CD4-positive, alpha-beta memory T cell (primary cell): ENCODE results near the gene SUMO4. TPM values are rescaled to one million over a fixed set of nuclear protein-coding genes. Genes with fewer than 3 reads are reported as not detected.

Source experiments
- CTCF ChIA-PET: fragments of 350-600 bp; sonication (Branson Sonifier 250); formaldehyde crosslinking; loops from one replicate; lab custom pipeline; 2021; ENCODE audit warnings: inconsistent platforms; ENCODE audit not compliant: partially characterized antibody; lab: Charles Lee
- POLR2A ChIA-PET: fragments of 350-600 bp; sonication (Branson Sonifier 250); formaldehyde crosslinking; loops from one replicate; lab custom pipeline; 2021; ENCODE audit not compliant: partially characterized antibody; lab: Charles Lee
- DNase-seq, 5 donors: peaks; one replicate each; pipeline versions ENCODE4 v3.0.0 to v3.0.0-alpha.2; 2020 to 2022; ENCODE audit warnings: mixed read lengths in 1 of 5
- H3K27ac ChIP-seq: one replicate; pipeline ENCODE4 v1.7.0; 2013; ENCODE audit warnings: low read depth, low read length
- H3K27me3 ChIP-seq: 2 replicates; pipeline ENCODE4 v1.7.0; 2013; ENCODE audit warnings: mild to moderate bottlenecking, low read length, moderate library complexity; ENCODE audit not compliant: insufficient read depth
- H3K36me3 ChIP-seq: 2 replicates; pipeline ENCODE4 v1.7.0; 2013; ENCODE audit warnings: mild to moderate bottlenecking, low read length, moderate library complexity; ENCODE audit not compliant: insufficient read depth
- H3K4me1 ChIP-seq: 2 replicates; pipeline ENCODE4 v1.7.0; 2013; ENCODE audit warnings: mild to moderate bottlenecking, low read length, moderate library complexity; ENCODE audit not compliant: insufficient read depth
- H3K4me3 ChIP-seq, 2 donors: one replicate each; pipeline ENCODE4 v1.7.0; 2013; ENCODE audit warnings: low read length in 2 of 2, mild to moderate bottlenecking in 1 of 2
- H3K9me3 ChIP-seq, 2 donors: one replicate each; pipeline ENCODE4 v1.7.0; 2013; ENCODE audit warnings: low read length in 2 of 2, control low read depth in 1 of 2; ENCODE audit not compliant: control insufficient read depth in 1 of 2
- H3K27ac Mint-ChIP-seq, 7 donors: one replicate each; pipeline ENCODE4 v1.8.0; 2020 to 2021; ENCODE audit warnings: mixed read lengths in 7 of 7, mild to moderate bottlenecking in 6 of 7, inconsistent platforms in 3 of 7, moderate library complexity in 3 of 7
- H3K27me3 Mint-ChIP-seq, 2 donors: one replicate each; pipeline ENCODE4 v1.8.0; 2020 to 2021; ENCODE audit warnings: mixed read lengths in 2 of 2
- H3K36me3 Mint-ChIP-seq, 2 donors: one replicate each; pipeline ENCODE4 v1.8.0; 2020 to 2021; ENCODE audit warnings: mixed read lengths in 2 of 2, inconsistent platforms in 1 of 2, mild to moderate bottlenecking in 1 of 2
- H3K4me1 Mint-ChIP-seq, 4 donors: one replicate each; pipeline ENCODE4 v1.8.0; 2020 to 2021; ENCODE audit warnings: mixed read lengths in 4 of 4, mild to moderate bottlenecking in 1 of 4
- H3K4me3 Mint-ChIP-seq, 8 donors: one replicate each; pipeline ENCODE4 v1.8.0; 2020 to 2021; ENCODE audit warnings: mixed read lengths in 8 of 8, mild to moderate bottlenecking in 7 of 8, moderate library complexity in 6 of 8, inconsistent platforms in 3 of 8
- H3K9me3 Mint-ChIP-seq, 8 donors: one replicate each; pipeline ENCODE4 v1.8.0; 2020 to 2021; ENCODE audit warnings: mixed read lengths in 8 of 8, mild to moderate bottlenecking in 5 of 8, inconsistent platforms in 3 of 8, moderate library complexity in 1 of 8
- intact Hi-C: fragments of 100-400 bp; cut with micrococcal nuclease; formaldehyde crosslinking; loops from one replicate; pipeline ENCODE4 v1.15.1; 2023
- polyA plus RNA-seq, 2 donors: library from polyadenylated mRNA; unstranded; fragments of 300-500 nt; fragmentation: Illumina TruSeq; gene quantifications; one replicate each; pipeline ENCODE4 v1.2.3, GENCODE V29; 2021
- total RNA-seq, 2 experiments: library from RNA; stranded (reverse); gene quantifications; one replicate each; pipeline ENCODE4 v1.2.3, GENCODE V29; 2021

SUMO4 gene
- total and polyA plus RNA-seq, 4 experiments from 2014 or later, result 2.2 to 10.0 (median 6.8) TPM; not detected in 1

DNA sequence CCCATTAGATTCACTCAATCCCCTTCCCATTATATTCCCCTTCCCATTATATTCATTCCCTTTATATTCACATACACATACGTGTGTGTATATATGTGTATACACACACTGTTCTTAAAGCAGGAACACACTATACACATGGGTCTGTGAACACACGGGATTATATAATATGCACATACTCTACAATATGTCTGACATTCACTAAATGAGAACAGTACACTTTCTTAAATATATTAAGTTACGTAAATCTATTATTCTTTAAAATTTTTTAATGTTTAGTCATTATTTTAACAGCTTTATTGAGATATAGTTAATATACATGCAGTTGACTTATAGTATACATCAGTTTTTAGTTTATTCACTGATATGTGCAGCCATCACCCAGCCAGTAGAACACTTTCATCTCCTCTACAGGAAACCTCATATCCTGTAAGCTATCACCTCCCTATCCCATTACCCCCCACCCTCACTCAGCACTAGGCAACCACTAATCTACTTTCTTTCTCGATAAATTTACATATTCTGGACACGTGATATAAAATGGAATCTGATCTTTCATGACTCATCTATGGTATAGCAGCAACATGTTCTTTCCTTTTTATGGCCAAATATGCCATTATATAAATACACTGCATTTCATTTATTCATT is 13.9 kb upstream of the SUMO4 start:
- Histone ChIP-seq H3K36me3 (peaks cover 15% of the 10 kb centered on the region), H3K4me3 (no peak overlapping the region), H3K9me3 (no peaks in the 10 kb centered on the region), H3K4me1 (peaks cover 32% of the 10 kb centered on the region), H3K27ac (no peak overlapping the region), H3K27me3 (no peaks in the 10 kb centered on the region)
- Mint-ChIP-seq H3K4me1 (peaks cover 30 to 73% (median 46%) of the 10 kb centered on the region in 4 donors), H3K36me3 (peaks cover 64 to 67% of the 10 kb centered on the region in 2 donors), H3K9me3 (peaks cover 0 to 16% (median 10%) of the 10 kb centered on the region in 8 donors), H3K27ac (peak overlapping the region in 3 of 7 donors; percentile 20 to 68 (median 24)), H3K27me3 (no peaks in the 10 kb centered on the region), H3K4me3 (peak overlapping the region in 3 of 8 donors; percentile 26 to 45 (median 27))
- ChIA-PET CTCF (interaction anchor here (0.6 to 1.1 kb wide), 3 partner anchors 17 to 105 kb away, joined by 3 to 4 read pairs (median 4); no protein-coding TSS in a partner anchor), POLR2A (interaction anchor here (0.6 to 1.5 kb wide), 5 partner anchors 26 to 320 kb away, joined by 3 to 4 read pairs (median 3); no protein-coding TSS in a partner anchor)
- intact Hi-C loops, result loop anchor here (2.0 kb wide), 1 partner anchor 13 kb away; no protein-coding TSS in a partner anchor
- DNase-seq, result peak in 1 of 5 donors; percentile 19

DNA sequence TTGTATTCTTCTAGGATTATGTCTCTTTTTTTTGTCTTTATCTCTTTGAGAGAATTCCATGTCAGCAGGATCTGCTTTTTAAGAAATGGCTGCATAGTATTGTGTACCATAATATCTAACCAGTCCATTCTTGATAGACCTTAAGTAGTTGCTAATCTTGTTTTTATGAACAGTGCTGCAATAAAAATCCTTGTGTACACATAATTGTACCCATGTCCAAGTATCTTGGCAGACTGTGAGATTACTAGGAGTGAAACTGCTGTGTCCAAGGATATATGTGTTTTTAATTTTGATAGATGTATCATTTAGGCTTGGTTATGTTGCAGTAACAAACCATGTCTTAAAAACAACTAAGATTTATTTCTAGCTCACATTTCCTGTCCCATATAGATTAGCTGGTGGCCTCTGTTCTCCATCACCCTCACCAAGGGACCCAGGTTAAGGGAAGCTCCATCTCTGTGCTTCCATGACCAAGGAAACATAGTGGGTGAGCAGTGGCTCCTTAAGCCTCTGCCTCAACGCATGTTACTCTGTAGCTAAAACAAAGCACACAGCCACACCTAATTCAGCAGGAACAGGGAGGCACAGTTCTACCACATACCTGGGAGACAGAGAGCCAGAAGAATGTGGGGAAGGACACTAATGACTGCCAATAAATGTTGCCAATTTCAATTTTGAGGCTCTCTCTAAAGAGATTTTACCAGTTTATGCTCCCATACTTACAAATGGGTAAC is 12.1 kb upstream of the SUMO4 start:
- H3K4me1 ChIP-seq, result peaks cover 42% of the 10 kb centered on the region
- POLR2A ChIA-PET, result no interaction called here
- no peaks in the 10 kb centered on the region for H3K27me3 Mint-ChIP-seq
- CTCF ChIA-PET, result interaction anchor here (1.3 kb wide), 1 partner anchor 306 kb away, joined by 4 read pairs; no protein-coding TSS in a partner anchor
- H3K27me3 ChIP-seq, result no peaks in the 10 kb centered on the region
- peaks cover 36 to 78% (median 54%) of the 10 kb centered on the region in 4 donors for H3K4me1 Mint-ChIP-seq
- H3K27ac ChIP-seq, result no peak overlapping the region
- DNase-seq, result no peak
- peaks cover 8% of the 10 kb centered on the region for H3K36me3 ChIP-seq
- peaks cover 0 to 16% (median 10%) of the 10 kb centered on the region in 8 donors for H3K9me3 Mint-ChIP-seq
- H3K9me3 ChIP-seq, result no peaks in the 10 kb centered on the region
- peaks cover 66 to 68% of the 10 kb centered on the region in 2 donors for H3K36me3 Mint-ChIP-seq
- intact Hi-C loops, result loop anchor here (2.0 kb wide), 1 partner anchor 15 kb away; no protein-coding TSS in a partner anchor
- H3K4me3 ChIP-seq, result no peak overlapping the region
- peak overlapping the region in 2 of 7 donors; percentile 34 to 61 for H3K27ac Mint-ChIP-seq
- H3K4me3 Mint-ChIP-seq, result peak overlapping the region in 1 of 8 donors; percentile 23

GRCh38 chr6:149389509-149390297 is 10.4 kb upstream of the SUMO4 start:
- peaks cover 54% of the 10 kb centered on the region for H3K4me1 ChIP-seq
- no peak overlapping the region for H3K27ac Mint-ChIP-seq
- no peaks in the 10 kb centered on the region for H3K36me3 ChIP-seq
- no peak overlapping the region for H3K4me3 Mint-ChIP-seq
- no peaks in the 10 kb centered on the region for H3K27me3 Mint-ChIP-seq
- no peaks in the 10 kb centered on the region for H3K9me3 ChIP-seq
- ChIA-PET CTCF (interaction anchor here (1.2 to 1.4 kb wide), 2 partner anchors 42 to 308 kb away, joined by 3 read pairs; no protein-coding TSS in a partner anchor), POLR2A (interaction anchor here (0.7 kb wide), 1 partner anchor 9 kb away, joined by 4 read pairs; no protein-coding TSS in a partner anchor)
- H3K27me3 ChIP-seq, result no peaks in the 10 kb centered on the region
- no peak overlapping the region for H3K27ac ChIP-seq
- H3K9me3 Mint-ChIP-seq, result peaks cover 0 to 16% (median 10%) of the 10 kb centered on the region in 8 donors
- peaks cover 59 to 62% of the 10 kb centered on the region in 2 donors for H3K36me3 Mint-ChIP-seq
- DNase-seq, result no peak
- H3K4me3 ChIP-seq, result no peak overlapping the region
- H3K4me1 Mint-ChIP-seq, result peaks cover 45 to 78% (median 59%) of the 10 kb centered on the region in 4 donors
- intact Hi-C loops, result no loop called here

DNA sequence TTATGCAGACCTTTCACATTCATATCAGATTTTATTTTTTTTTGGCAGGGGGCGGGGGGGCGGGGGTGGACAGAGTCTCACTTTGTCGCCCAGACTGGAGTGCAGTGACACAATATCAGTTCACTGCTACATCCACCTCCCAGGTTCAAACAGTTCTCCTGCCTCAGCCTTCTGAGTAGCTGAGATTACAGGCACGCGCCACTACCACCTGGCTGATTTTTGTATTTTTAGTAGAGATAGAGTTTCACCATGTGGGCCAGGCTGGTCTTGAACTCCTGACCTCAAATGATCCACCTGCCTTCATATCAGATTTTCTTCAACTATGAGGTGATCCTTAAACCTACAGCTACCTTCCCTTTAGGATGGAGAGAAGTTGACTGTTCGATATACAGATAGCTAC is 8.0 kb upstream of the SUMO4 start:
- POLR2A ChIA-PET, result interaction anchor here (0.9 kb wide), 1 partner anchor 17 kb away, joined by 3 read pairs; no protein-coding TSS in a partner anchor
- H3K9me3 ChIP-seq, result no peaks in the 10 kb centered on the region
- no peak for DNase-seq
- no peak overlapping the region for H3K27ac ChIP-seq
- H3K4me1 ChIP-seq, result peaks cover 47% of the 10 kb centered on the region
- Mint-ChIP-seq H3K9me3 (peaks cover 0 to 2% (median 2%) of the 10 kb centered on the region in 8 donors), H3K4me1 (peaks cover 50 to 75% (median 63%) of the 10 kb centered on the region in 4 donors), H3K36me3 (peaks cover 58 to 63% of the 10 kb centered on the region in 2 donors), H3K4me3 (peak overlapping the region in 2 of 8 donors; percentile 20 to 49), H3K27me3 (no peaks in the 10 kb centered on the region), H3K27ac (peak overlapping the region in 3 of 7 donors; percentile 2 to 79 (median 8))
- no peak overlapping the region for H3K4me3 ChIP-seq
- no peaks in the 10 kb centered on the region for H3K27me3 ChIP-seq
- intact Hi-C loops, result no loop called here
- no peaks in the 10 kb centered on the region for H3K36me3 ChIP-seq
- CTCF ChIA-PET, result interaction anchor here (1.6 kb wide), 1 partner anchor 40 kb away, joined by 6 read pairs; no protein-coding TSS in a partner anchor

GRCh38 chr6:149392535-149392934 is 7.5 kb upstream of the SUMO4 start:
- H3K4me3 ChIP-seq, result no peak overlapping the region
- H3K27ac ChIP-seq, result no peak overlapping the region
- H3K36me3 ChIP-seq, result peaks cover 1% of the 10 kb centered on the region
- ChIA-PET CTCF (interaction anchor here (1.0 kb wide), 1 partner anchor 42 kb away, joined by 3 read pairs; no protein-coding TSS in a partner anchor), POLR2A (no interaction called here)
- Mint-ChIP-seq H3K9me3 (no peaks in the 10 kb centered on the region), H3K27ac (peak overlapping the region in 5 of 7 donors; percentile 2 to 79 (median 13)), H3K4me1 (peaks cover 50 to 74% (median 62%) of the 10 kb centered on the region in 4 donors), H3K27me3 (no peaks in the 10 kb centered on the region), H3K4me3 (peak overlapping the region in 5 of 8 donors; percentile 8 to 49 (median 26)), H3K36me3 (peaks cover 60 to 62% of the 10 kb centered on the region in 2 donors)
- DNase-seq, result no peak
- no peaks in the 10 kb centered on the region for H3K27me3 ChIP-seq
- intact Hi-C loops, result no loop called here
- no peaks in the 10 kb centered on the region for H3K9me3 ChIP-seq
- peaks cover 45% of the 10 kb centered on the region for H3K4me1 ChIP-seq

DNA sequence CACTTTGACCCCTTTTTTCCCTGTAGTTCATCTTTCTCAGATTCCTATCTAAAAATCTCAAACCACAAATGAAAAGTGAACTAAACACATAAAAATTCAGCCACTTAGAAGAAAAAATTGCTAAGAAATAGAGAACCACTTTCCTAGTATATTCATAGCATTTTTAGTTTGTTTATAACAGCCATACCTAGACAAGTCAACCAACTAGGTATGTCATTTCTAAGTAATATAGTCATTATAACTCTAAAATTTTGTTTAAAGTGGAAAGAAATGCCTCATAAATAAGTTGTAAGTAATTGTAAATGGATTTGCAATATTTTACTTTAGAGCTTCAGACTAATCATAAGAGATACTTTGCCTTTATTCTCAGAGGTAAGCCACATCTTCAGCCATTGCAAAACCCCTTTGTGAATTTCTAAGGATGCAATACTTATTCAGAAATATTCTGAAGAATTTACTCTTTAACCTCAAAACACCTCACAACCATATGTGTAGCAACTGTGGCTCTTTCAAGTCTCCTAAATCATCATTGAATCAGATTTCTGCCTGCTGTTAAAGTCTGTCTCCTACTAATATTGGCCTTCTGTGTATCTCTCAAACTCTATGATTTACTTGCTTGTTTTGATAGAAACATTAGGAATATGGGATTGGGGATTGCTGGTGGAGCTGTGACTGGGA is 6.9 kb upstream of the SUMO4 start:
- ChIA-PET CTCF (interaction anchor here (1.0 kb wide), 1 partner anchor 42 kb away, joined by 3 read pairs; no protein-coding TSS in a partner anchor), POLR2A (no interaction called here)
- no peaks in the 10 kb centered on the region for H3K9me3 ChIP-seq
- H3K9me3 Mint-ChIP-seq, result no peaks in the 10 kb centered on the region
- peak overlapping the region in 5 of 7 donors; percentile 3 to 70 (median 47) for H3K27ac Mint-ChIP-seq
- peaks cover 48 to 69% (median 57%) of the 10 kb centered on the region in 4 donors for H3K4me1 Mint-ChIP-seq
- H3K27me3 ChIP-seq, result no peaks in the 10 kb centered on the region
- H3K4me1 ChIP-seq, result peaks cover 39% of the 10 kb centered on the region
- H3K4me3 Mint-ChIP-seq, result peak overlapping the region in 4 of 8 donors; percentile 30 to 42 (median 36)
- H3K27me3 Mint-ChIP-seq, result no peaks in the 10 kb centered on the region
- no peak for DNase-seq
- peaks cover 7% of the 10 kb centered on the region for H3K36me3 ChIP-seq
- H3K36me3 Mint-ChIP-seq, result peaks cover 60% of the 10 kb centered on the region in 2 donors
- no peak overlapping the region for H3K27ac ChIP-seq
- intact Hi-C loops, result no loop called here
- no peak overlapping the region for H3K4me3 ChIP-seq
